HG03520 (cell line): Measurements from ENCODE around the gene PDZD8.
A peak's percentile ranks its signal among the peaks of the same experiment; 100 is the strongest.
"Not testable (repeated sequence)": the region's sequence is repeated elsewhere in the genome, so short reads cannot be mapped to it uniquely, and the experiment has no call there.

Source experiments
- ATAC-seq: cut with Tn5 transposase; IDR thresholded peaks from one replicate; pipeline ENCODE4 v1.9.1; 2021; ENCODE audit warnings: mild to moderate bottlenecking, moderate library complexity; ENCODE audit not compliant: unreplicated experiment

PDZD8 gene

DNA sequence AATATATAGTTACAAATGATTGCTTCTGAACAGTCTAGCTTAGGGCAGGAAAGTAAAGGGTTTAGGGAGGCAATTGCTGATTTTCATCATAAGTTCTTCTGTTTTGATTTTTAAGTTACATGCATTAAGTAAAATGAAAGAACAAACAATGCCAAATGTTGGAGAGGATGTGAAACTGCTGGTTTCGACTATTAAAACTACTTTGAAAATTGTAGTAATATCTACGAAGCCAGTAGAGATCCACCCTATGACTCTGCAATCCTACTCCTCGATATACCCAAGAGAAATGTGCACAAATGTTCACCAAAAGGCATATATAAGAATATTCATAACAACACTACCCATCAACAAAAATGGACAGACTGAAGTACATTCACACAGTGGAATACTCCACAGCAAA is 24.3 kb downstream of the PDZD8 start:
- peak; percentile 88 for ATAC-seq

DNA sequence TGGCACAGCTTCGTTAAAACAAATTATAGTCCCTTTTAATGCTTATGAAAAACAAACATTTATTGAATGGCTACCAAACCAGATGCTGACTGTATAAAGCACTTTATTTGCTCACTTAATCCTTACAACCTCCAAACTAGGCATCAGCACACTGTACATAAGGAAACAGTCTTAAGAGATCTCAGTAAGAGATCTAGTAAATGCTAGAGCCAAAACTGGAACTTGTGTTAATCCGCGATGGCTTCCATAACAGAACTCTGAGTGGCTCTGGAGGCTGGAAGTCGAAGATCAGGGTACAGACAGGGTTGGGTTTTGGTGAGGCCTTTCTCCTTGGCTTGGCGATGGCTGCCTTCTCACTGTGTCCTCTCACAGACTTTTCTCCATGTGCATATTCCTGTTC is 27.0 kb downstream of the PDZD8 start:
- no peak for ATAC-seq

DNA sequence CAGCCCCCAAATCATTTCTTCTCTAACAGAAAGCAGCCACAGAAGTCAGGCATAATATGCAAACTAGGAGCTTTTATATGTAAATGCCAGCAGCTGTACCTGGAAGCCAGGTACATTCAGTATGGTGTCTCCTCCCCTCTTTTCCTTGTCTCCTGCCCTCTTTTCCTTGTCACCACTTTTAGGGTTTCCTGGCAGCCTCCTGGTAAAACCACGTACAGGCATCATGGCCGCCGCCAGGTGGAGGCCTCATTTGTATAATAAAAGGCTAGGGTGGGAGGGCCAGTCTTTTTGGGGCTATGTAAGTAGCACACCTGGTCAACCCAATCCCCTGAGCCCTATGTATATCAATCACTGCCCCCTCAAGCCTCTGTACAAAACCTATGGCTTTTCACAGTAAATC is 28.7 kb downstream of the PDZD8 start:
- no peak for ATAC-seq

DNA sequence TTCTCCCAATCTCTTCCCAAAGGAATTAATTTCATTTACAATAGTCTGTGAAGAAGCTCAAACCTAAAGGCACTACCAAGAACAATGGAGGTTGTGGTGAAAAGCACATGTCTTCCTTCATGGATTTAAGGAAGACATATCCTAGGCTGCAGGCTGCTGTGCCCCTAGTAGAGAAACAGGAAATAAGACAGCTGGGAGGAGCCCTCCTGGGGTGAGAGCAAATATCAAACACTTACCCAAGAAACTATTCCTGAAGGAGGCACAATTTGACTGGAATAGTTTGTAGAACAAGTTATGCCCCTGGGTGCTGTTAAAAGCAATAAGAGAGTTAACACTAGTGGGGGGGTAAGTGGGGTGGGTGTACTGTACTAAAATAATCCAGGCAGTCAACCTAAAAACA is 30.1 kb downstream of the PDZD8 start:
- ATAC-seq = no peak

DNA sequence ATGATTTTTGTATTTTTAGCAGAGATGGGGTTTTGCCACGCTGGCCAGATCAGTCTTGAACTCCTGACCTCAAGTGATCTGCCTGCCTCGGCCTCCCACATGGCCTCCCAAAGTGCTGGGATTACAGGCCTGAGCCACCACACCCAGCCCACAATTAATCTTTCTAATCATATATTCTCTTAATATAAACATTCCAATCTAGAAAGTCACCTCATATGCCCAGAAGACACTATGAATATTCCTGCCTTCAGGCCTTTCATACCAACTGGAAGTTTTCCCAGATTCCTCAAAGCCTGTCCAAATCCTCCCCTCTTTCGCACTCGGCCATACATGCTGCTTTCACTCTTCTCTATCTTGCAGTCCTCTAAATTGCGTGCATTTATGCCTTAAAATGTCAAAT is 32.6 kb downstream of the PDZD8 start:
- ATAC-seq = no peak

DNA sequence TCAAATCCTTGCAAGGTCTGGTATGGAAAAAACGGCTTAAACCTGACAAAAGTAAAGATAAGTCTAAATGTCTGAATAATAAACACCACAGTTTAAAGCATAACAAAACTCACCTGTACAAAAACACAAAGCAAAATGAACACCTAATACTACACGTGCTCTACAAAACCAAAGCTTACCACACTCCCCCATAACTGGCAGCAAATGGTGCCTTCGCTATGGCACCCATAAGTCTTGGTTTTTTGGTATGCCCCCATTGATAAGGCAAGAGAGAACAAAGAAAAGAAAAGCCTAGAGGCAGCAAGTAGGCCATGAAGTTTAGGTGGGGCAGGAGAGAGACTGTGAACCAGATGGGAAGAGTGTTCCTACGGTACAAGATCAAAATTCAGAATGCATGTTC is 34.2 kb downstream of the PDZD8 start:
- ATAC-seq = no peak

DNA sequence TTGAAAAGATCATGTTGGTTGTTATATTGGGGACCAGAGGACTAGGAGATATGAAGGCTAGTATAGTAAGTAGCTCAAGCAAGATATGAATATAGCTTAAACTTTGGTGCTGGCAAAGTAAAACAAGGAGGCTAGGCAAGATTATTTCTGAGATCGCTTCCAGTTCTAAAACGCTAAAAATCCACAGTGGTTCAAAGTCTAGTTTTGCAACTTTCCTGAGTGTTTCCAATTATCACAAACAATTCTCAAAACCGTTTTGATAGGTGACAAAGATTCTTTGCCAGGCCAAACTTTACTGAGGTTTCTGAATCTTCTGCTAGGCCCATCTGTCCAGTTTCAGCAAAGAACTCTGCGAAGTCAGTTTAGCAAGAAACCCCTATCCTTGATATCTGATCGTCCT is 35.3 kb downstream of the PDZD8 start:
- ATAC-seq = no peak

DNA sequence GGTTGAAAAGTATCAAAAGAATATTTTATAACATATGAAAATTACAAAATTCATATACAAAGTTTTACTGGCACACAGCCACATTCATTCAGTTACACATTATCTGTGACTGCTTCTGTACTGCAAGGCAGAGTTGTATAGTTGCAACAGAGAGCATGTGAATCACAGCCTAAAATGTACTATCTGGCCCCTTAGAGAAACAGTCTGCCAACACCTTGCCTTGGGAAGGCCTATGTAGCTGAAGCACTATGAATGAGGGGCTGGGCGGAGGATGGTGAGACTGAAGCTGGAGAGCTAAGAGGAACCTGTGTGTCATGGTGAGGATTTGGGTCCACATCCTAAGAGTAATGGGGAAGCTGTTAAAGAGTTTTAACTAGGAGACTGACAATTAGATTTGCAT is 35.7 kb downstream of the PDZD8 start:
- no peak for ATAC-seq

DNA sequence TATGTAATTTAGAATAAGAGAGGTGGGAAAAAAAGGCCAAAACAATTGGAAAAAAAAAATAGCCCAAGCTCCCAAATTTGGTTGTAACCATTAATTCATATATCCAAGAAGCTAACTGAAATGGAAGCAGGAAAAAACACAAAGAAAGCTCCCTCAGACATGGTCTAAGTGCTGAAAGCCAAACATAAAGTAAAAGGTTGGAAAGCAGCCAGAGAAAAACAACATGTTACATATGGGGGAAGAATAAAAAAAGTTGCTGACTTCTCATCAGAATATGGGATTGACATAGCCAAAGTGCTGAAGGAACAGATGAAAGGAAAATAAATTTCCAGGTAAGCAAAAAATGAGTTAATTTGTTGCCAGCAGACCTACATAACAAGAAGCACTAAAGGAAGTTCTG is 40.3 kb downstream of the PDZD8 start:
- ATAC-seq = no peak

DNA sequence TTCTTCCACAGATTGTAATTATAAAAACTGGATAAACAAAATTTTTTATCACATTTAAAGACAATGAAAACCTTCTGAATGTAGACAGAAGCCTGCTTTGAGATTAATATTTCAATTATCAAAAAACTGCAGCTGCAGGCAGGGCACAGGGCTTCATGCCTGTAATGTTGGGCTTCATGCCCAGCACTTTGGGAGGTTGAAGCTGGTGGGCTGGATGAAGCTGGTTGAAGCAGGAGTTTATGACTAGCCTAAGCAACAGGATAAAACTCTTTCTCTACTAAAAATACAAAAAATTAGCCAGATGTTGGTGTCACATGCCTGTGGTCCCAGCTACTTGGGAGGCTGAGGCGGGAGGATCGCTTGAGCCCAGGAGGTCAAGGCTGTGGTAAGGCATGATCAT is 41.2 kb downstream of the PDZD8 start:
- no peak for ATAC-seq

DNA sequence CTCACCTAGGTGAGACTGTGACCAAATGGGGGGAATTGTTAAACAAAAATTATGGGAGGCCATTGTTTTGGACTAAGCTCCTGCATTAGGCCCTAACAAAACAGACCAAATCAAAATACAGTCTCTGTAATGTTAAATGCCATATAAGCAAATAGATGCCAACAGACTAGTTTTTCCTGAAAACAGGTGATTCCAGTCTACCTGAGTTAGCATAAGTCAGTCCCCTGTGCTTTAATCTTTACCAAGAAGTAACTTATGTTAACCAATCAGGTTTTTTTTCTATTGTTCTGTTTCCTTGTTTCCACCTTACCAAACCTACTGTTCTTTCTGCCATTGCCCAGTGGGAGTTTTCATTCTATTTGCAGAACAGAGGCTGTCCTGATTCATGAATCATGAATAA is 48.0 kb downstream of the PDZD8 start:
- no peak for ATAC-seq

DNA sequence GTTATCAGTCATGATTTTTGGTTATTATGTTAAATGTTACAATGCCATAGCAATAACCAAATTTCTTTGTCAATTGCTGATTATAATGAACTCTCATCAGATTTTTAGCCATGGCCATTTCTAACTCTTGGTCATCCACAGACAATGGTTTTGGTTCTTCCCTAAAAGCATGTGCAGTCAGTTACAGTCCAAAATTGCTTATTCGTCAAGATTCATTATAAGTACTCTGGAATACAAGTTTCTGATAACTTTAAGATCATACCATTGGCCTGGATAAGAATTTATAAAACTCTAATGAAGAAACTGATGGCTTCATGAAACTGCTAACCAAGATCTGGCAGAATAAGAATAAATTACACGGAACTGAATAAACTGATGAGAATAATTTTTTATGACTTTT is 50.9 kb downstream of the PDZD8 start:
- ATAC-seq = no peak

DNA sequence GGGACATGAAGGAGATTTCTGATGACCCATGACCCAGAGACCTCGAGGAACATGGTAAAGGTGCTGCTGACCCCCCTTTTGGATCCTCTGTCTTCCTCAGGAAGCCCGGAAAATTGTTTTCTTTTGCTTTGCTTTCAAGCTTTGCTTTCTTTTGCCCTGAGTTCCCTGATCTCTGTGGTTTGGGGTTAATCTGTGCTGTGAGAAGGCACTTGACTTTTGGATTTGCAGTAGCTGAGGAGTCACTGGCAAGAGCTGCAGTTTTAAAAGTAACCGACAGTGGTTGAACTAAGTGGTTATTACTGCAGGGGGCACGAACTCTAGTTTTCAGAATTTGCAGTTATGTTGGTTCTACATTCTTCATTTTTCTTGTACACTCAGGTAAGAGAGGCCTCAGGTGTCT is 53.0 kb downstream of the PDZD8 start:
- ATAC-seq = no peak

DNA sequence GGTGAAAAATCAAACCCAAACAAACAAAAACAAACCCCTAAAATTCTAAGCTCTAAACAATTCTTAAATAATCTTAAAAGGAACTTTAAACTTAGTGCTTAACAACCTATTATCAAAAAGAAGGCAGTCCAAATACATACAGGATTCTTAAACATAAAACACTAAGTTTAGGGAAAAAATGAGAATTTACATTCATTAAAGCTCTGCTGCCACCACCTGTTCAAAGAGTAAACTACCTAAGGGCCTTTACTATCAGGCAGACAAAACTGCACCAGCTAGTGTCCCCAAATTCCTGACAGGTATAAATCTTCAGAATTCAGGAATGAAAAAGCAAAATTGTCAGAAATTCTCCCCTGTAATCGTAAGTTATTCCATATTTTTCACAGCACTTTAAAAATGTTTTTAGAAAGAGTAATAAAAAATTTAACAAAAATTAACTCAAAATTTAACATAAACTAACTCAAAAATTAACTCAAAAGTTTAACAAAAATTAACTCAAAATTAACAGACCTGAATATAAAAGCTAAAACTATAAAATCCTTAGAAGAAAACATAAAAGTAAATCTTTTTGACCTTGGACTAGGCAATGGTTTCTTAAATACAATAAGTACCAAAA is 55.1 kb downstream of the PDZD8 start:
- ATAC-seq = no peak

DNA sequence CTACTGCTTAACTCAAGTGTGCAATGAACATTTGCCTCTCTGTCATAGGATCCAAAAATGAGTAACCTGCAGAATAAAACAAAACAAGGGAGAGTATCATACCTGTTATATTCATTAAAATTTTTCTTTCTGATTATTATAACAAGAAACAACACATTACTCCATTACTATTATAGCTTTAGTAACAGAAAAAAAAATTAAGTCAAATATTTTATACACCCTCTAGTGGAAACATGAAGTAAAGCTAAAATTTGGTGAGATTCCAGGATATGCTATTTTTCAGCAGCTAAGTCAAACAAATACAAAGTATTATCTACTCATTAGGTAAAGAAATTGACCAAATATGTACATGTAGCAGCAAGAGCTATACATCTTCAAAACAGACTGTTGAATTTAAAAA is 56.3 kb downstream of the PDZD8 start:
- no peak for ATAC-seq

DNA sequence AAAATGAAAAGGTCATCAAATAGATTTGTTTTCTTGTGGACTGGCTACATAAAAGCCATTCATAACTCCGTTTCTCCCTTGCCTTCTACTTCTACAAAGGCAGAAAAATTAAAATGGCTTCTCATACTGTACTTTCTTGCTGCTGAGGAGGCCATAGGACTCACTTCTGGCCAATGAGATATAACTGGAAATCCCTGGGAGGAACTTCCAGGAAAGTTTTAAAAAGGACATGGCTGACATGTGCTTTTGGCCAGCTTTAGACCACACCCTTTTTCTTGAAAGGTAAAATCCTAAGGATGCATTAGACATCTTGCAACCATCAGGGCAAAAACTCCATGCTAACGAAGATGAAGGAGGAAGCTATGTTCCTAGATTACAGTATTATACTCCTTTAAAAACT is 58.5 kb downstream of the PDZD8 start:
- ATAC-seq = no peak

DNA sequence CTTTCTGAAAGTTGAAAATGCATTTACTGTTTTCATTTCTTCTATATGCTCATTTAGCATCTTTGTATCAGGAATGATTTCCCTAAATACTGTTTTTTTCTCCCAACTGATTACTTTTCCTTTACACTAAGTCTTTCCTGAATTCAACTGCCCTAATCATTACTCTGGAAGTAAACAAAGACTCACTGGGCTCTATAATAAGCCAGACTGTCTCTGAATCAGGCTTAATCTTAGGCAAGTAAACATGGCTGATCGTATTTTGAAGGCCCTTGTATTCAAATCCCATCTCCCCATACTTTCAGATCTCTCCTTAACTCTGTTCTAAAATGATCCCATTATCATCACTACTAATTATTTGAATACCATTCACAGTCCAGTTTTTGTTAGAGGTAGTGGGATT is 61.6 kb downstream of the PDZD8 start:
- ATAC-seq = no peak

DNA sequence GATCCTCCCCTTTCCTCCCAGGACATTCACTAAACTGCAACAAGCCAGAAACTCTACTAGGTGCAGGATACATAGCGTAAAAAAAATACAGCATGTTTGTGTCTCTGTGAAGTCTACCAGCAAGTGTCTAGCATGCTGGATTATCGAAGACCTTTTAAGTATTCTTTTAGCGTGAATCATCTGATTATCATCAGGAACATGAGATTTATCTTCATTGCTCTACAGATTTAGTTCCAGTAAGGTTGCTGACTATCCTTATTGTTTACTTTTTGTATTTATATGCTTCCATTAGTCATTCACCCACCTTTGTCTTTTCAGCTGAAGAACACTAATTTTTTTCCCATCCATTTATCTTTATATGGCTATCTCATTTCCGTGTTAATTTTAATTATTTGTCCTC is 62.8 kb downstream of the PDZD8 start:
- no peak for ATAC-seq

DNA sequence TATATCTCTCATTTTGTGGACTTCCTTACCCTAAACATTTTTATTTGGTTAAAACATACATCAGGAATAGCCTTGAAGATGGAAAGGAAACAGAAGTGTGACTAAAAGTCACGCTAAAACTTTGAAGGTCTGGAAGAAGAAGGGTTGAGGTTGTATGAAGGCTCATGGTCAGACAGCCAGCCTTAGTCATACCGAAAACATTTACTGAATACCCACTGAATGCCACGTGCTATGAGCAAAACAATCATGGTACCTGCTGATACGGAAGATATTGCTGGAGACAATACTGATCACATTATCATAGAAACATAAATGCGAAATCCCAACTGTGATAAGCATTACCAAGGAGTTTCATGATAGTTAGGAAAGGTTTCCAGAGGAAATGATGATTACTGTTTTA is 64.0 kb downstream of the PDZD8 start:
- no peak for ATAC-seq

DNA sequence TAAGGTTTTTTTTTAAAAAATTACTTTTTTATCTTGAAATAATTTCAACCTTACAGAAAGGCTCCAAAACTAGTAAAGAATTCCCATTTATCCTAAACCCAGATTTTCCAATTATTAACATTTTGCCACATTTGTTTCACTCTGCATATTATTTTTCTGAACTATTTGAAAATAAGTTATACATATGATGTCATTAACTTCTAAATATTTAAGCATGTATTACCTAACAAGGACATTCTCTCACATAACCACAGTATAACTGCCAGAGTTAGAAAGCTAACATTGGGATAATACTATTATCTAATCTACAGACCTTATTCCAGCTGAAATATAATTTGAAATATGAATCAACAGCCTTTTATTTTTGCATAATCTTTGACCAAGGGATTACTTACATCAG is 68.6 kb downstream of the PDZD8 start:
- no peak for ATAC-seq

DNA sequence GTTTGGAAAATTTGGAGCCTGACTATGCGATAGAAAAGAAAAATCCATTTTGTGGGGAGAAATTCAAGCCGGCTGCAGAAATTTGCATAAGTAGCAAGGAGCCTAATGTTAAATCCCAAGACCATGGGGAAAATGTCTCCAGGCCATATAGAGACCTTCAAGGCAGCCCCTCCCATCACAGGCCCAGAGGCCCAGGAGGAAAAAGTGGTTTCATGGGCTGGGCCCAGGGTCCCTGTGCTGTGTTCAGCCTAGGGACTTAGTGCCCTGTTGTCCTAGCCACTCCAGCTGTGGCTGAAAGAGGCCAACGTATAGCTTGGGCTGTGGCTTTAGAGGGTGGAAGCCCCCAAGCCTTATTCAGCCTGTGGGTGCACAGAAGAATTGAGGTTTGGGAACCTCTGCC is 71.8 kb downstream of the PDZD8 start:
- ATAC-seq = not testable (repeated sequence)

DNA sequence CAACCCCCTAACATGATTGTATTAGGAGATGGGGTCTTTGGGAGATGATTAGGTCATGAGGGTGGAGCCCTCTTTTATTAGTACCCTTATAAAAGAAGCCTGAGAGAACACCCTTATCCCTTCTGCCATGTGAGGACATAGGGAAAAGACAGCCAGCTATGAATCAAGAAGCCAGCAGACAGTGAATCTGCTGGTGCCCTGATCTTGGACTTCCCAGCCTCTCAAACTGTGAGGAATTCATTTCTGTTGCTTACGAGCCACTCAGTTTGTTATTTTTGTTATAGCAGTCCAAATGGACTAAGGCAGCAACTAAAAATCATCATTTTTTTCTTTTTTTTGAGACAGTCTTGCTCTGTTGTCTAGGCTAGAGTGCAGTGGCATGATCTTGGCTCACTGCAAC is 74.6 kb downstream of the PDZD8 start:
- no peak for ATAC-seq

DNA sequence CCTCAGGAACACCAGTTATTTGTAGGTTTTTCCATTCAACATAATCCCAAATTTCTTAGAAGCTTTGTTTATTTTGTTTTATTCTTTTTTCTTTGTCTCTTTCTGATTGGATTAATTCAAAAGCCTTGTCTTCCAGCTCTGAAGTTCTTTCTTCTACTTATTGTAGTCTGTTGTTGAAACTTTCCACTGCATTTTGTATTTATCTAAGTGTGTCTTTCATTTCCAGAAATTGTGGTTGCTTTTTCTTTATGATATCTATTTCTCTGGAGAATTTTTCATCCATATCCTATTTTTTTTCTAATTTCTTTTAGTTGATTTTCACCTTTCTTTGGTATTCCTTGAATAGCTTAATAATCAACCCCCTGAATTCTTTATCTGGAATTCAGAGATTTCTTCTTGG is 75.8 kb downstream of the PDZD8 start:
- ATAC-seq = no peak

DNA sequence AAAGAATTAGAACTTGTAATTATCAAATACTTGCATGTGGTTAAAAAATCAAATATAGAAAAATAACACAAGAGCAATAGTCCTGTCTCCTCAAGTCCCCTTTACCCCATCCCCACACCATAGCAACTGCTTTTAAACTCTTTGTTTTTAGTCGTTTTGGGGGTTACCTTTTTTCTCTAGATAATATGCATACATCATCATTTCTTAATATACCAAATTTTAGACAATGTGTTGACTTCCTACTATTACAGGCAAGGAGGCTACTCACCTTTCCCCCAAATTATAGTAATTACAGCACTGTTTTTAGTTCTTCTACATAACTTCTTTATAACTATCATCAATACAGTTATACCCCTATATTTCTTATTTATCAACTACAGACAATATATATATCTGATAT is 77.0 kb downstream of the PDZD8 start:
- no peak for ATAC-seq
